NCI-H1417 (cell line): ENCODE results near the gene DOK3.
A peak's percentile ranks its signal among the peaks of the same experiment; 100 is the strongest.

Experiments used
- DNase-seq, 3 experiments: peaks; one replicate each; lab custom pipeline; 2025; lab: John Stamatoyannopoulos, UW

The DOK3 gene

GRCh38 chr5:177512736-177513380 is 3.2 kb upstream of the DOK3 start:
- no peak for DNase-seq

GRCh38 chr5:177511796-177512675 is 2.4 kb upstream of the DOK3 start:
- DNase-seq: no peak

- DNase-seq: no peak
These were observed 1.6 kb upstream of the DOK3 start for GRCh38 chr5:177511181-177511580.

GRCh38 chr5:177510567-177511053 is 984 bp upstream of the DOK3 start:
- no peak for DNase-seq

GRCh38 chr5:177509991-177510566 is 453 bp upstream of the DOK3 start:
- DNase-seq: no peak

GRCh38 chr5:177508837-177509236 is 789 bp downstream of the DOK3 start:
- no peak for DNase-seq

GRCh38 chr5:177508221-177508611 is 1.4 kb downstream of the DOK3 start:
- no peak for DNase-seq

GRCh38 chr5:177507596-177508220 is 1.9 kb downstream of the DOK3 start:
- no peak for DNase-seq

- no peak for DNase-seq
These were observed 2.5 kb downstream of the DOK3 start for GRCh38 chr5:177507165-177507564.

GRCh38 chr5:177505075-177505474 is 4.6 kb downstream of the DOK3 start:
- no peak for DNase-seq

GRCh38 chr5:177504086-177505056 is 5.3 kb downstream of the DOK3 start:
- no peak for DNase-seq

- DNase-seq: no peak
These were observed 6.1 kb downstream of the DOK3 start for GRCh38 chr5:177503351-177504085.

- no peak for DNase-seq
These were observed 6.7 kb downstream of the DOK3 start for GRCh38 chr5:177502886-177503285.

GRCh38 chr5:177501874-177502678 is 7.5 kb downstream of the DOK3 start:
- no peak for DNase-seq

GRCh38 chr5:177500685-177501522 is 8.7 kb downstream of the DOK3 start:
- DNase-seq: peak; percentile 45 to 85 (median 75)

GRCh38 chr5:177499842-177500241 is 9.8 kb downstream of the DOK3 start:
- DNase-seq: no peak

- DNase-seq: peak in 1 of 3 experiments; percentile 38
These were observed 11.4 kb downstream of the DOK3 start for GRCh38 chr5:177498013-177498787.
